ENCODE data around the gene YEATS2.
"Not testable (repeated sequence)": the region's sequence is repeated elsewhere in the genome, so short reads cannot be mapped to it uniquely, and the experiment has no call there.

YEATS2 gene

GRCh38 chr3:183697610-183698317, at the start of gene YEATS2:
YEATS2 (plus strand) TSS chr3:183697797; CDS start chr3:183715163, 17,366 bp downstream.
- peak; percentile 87 for DNase-seq (ENCODE audit: low read depth)
- peaks cover 17% of the 10 kb centered on the region for H3K4me1 ChIP-seq (ENCODE audit: control insufficient read depth, insufficient read depth, low read length)
- H3K27me3 ChIP-seq (replicated peaks; ENCODE audit: control insufficient read depth, insufficient read depth, low read length), result no peaks in the 10 kb centered on the region
- no peaks in the 10 kb centered on the region for H3K9me3 ChIP-seq (ENCODE audit: control insufficient read depth, low read length)
- peak within 1 kb of the TSS; percentile 94 for H3K9ac ChIP-seq (ENCODE audit: low read length)
- H3K36me3 ChIP-seq (ENCODE audit: control insufficient read depth, insufficient read depth, low read length, severe bottlenecking), result no peaks in the 10 kb centered on the region
- peak within 1 kb of the TSS; percentile 96 for H3K4me3 ChIP-seq (ENCODE audit: low read length)

DNA sequence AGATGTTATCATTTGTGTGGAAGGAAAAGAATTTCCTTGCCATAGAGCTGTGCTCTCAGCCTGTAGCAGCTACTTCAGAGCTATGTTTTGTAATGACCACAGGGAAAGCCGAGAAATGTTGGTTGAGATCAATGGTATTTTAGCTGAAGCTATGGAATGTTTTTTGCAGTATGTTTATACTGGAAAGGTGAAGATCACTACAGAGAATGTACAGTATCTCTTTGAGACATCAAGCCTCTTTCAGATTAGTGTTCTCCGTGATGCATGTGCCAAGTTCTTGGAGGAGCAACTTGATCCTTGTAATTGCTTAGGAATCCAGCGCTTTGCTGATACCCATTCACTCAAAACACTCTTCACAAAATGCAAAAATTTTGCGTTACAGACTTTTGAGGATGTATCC, 47.0 kb upstream of the YEATS2 start:
- Histone ChIP-seq H3K27me3 (replicated peaks; ENCODE audit: control insufficient read depth, insufficient read depth, low read length) (no peaks in the 10 kb centered on the region), H3K9ac (ENCODE audit: low read length) (no peak overlapping the region), H3K4me1 (ENCODE audit: control insufficient read depth, insufficient read depth, low read length) (no peaks in the 10 kb centered on the region), H3K4me3 (ENCODE audit: low read length) (no peak overlapping the region), H3K36me3 (ENCODE audit: control insufficient read depth, insufficient read depth, low read length, severe bottlenecking) (peaks cover 58% of the 10 kb centered on the region), H3K9me3 (ENCODE audit: control insufficient read depth, low read length) (peaks cover 32% of the 10 kb centered on the region)
- DNase-seq (ENCODE audit: low read depth), result peak; percentile 44

- Histone ChIP-seq H3K9ac (ENCODE audit: low read length) (no peak overlapping the region), H3K9me3 (ENCODE audit: control insufficient read depth, low read length) (peaks cover 32% of the 10 kb centered on the region), H3K4me1 (ENCODE audit: control insufficient read depth, insufficient read depth, low read length) (no peaks in the 10 kb centered on the region), H3K4me3 (ENCODE audit: low read length) (peak overlapping the region; percentile 25), H3K27me3 (replicated peaks; ENCODE audit: control insufficient read depth, insufficient read depth, low read length) (no peaks in the 10 kb centered on the region), H3K36me3 (ENCODE audit: control insufficient read depth, insufficient read depth, low read length, severe bottlenecking) (peaks cover 64% of the 10 kb centered on the region)
- no peak for DNase-seq (ENCODE audit: low read depth)
Measured at GRCh38 chr3:183653209-183654064, 44.2 kb upstream of the YEATS2 start.

- Histone ChIP-seq H3K4me3 (ENCODE audit: low read length) (no peak overlapping the region), H3K36me3 (ENCODE audit: control insufficient read depth, insufficient read depth, low read length, severe bottlenecking) (peaks cover 71% of the 10 kb centered on the region), H3K9me3 (ENCODE audit: control insufficient read depth, low read length) (peaks cover 32% of the 10 kb centered on the region), H3K27me3 (replicated peaks; ENCODE audit: control insufficient read depth, insufficient read depth, low read length) (no peaks in the 10 kb centered on the region), H3K9ac (ENCODE audit: low read length) (no peak overlapping the region), H3K4me1 (ENCODE audit: control insufficient read depth, insufficient read depth, low read length) (no peaks in the 10 kb centered on the region)
- DNase-seq (ENCODE audit: low read depth), result no peak
Measured at GRCh38 chr3:183654727-183655126, 42.9 kb upstream of the YEATS2 start.

GRCh38 chr3:183662099-183662498, 35.5 kb upstream of the YEATS2 start:
- Histone ChIP-seq H3K9me3 (ENCODE audit: control insufficient read depth, low read length) (no peaks in the 10 kb centered on the region), H3K4me3 (ENCODE audit: low read length) (no peak overlapping the region), H3K36me3 (ENCODE audit: control insufficient read depth, insufficient read depth, low read length, severe bottlenecking) (peaks cover 40% of the 10 kb centered on the region), H3K9ac (ENCODE audit: low read length) (peak overlapping the region; percentile 26), H3K27me3 (replicated peaks; ENCODE audit: control insufficient read depth, insufficient read depth, low read length) (no peaks in the 10 kb centered on the region), H3K4me1 (ENCODE audit: control insufficient read depth, insufficient read depth, low read length) (peaks cover 19% of the 10 kb centered on the region)
- peak; percentile 28 for DNase-seq (ENCODE audit: low read depth)

- Histone ChIP-seq H3K9me3 (ENCODE audit: control insufficient read depth, low read length) (no peaks in the 10 kb centered on the region), H3K36me3 (ENCODE audit: control insufficient read depth, insufficient read depth, low read length, severe bottlenecking) (peaks cover 41% of the 10 kb centered on the region), H3K9ac (ENCODE audit: low read length) (no peak overlapping the region), H3K27me3 (replicated peaks; ENCODE audit: control insufficient read depth, insufficient read depth, low read length) (no peaks in the 10 kb centered on the region), H3K4me1 (ENCODE audit: control insufficient read depth, insufficient read depth, low read length) (peaks cover 19% of the 10 kb centered on the region), H3K4me3 (ENCODE audit: low read length) (no peak overlapping the region)
- DNase-seq (ENCODE audit: low read depth), result peak; percentile 83
Measured at GRCh38 chr3:183664913-183665381, 32.6 kb upstream of the YEATS2 start.

DNA sequence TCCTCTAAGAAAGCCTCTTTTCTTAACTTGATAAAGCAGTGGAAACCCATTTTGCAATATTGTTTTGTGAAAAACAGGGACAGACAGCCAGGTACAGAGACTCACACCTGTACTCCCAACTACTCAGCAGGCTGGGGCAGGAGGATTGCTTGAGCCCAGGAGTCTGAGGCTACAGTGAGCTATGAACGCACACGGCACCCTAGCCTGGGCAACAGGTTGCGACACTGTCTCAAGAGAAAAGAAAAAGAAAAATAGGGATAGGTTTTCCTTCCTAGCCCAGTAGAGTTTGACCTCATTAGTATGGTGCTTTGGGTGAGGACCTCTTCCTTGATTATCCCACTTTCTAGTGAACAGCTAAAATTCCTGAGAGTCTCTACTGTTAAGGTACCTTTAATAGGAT, 17.5 kb upstream of the YEATS2 start:
- no peak overlapping the region for H3K4me3 ChIP-seq (ENCODE audit: low read length)
- no peak for DNase-seq (ENCODE audit: low read depth)
- no peaks in the 10 kb centered on the region for H3K9me3 ChIP-seq (ENCODE audit: control insufficient read depth, low read length)
- no peak overlapping the region for H3K9ac ChIP-seq (ENCODE audit: low read length)
- H3K27me3 ChIP-seq (replicated peaks; ENCODE audit: control insufficient read depth, insufficient read depth, low read length), result no peaks in the 10 kb centered on the region
- H3K4me1 ChIP-seq (ENCODE audit: control insufficient read depth, insufficient read depth, low read length), result no peaks in the 10 kb centered on the region
- H3K36me3 ChIP-seq (ENCODE audit: control insufficient read depth, insufficient read depth, low read length, severe bottlenecking), result peaks cover 24% of the 10 kb centered on the region

GRCh38 chr3:183687705-183688104, 9.9 kb upstream of the YEATS2 start:
- H3K4me1 ChIP-seq (ENCODE audit: control insufficient read depth, insufficient read depth, low read length), result no peaks in the 10 kb centered on the region
- H3K9me3 ChIP-seq (ENCODE audit: control insufficient read depth, low read length), result no peaks in the 10 kb centered on the region
- no peak overlapping the region for H3K9ac ChIP-seq (ENCODE audit: low read length)
- no peak for DNase-seq (ENCODE audit: low read depth)
- H3K27me3 ChIP-seq (replicated peaks; ENCODE audit: control insufficient read depth, insufficient read depth, low read length), result no peaks in the 10 kb centered on the region
- H3K4me3 ChIP-seq (ENCODE audit: low read length), result no peak overlapping the region
- H3K36me3 ChIP-seq (ENCODE audit: control insufficient read depth, insufficient read depth, low read length, severe bottlenecking), result no peaks in the 10 kb centered on the region

GRCh38 chr3:183688874-183689273, 8.7 kb upstream of the YEATS2 start:
- no peaks in the 10 kb centered on the region for H3K27me3 ChIP-seq (replicated peaks; ENCODE audit: control insufficient read depth, insufficient read depth, low read length)
- peak; percentile 59 for DNase-seq (ENCODE audit: low read depth)

GRCh38 chr3:183689621-183690020, 8.0 kb upstream of the YEATS2 start:
- DNase-seq (ENCODE audit: low read depth), result not testable (repeated sequence)

More at GRCh38 chr3:183688874-183689273, 8.7 kb upstream of the YEATS2 start:
- no peak overlapping the region for H3K4me3 ChIP-seq (ENCODE audit: low read length)
- no peaks in the 10 kb centered on the region for H3K36me3 ChIP-seq (ENCODE audit: control insufficient read depth, insufficient read depth, low read length, severe bottlenecking)
- H3K9me3 ChIP-seq (ENCODE audit: control insufficient read depth, low read length), result no peaks in the 10 kb centered on the region
- H3K9ac ChIP-seq (ENCODE audit: low read length), result no peak overlapping the region
- no peaks in the 10 kb centered on the region for H3K4me1 ChIP-seq (ENCODE audit: control insufficient read depth, insufficient read depth, low read length)

GRCh38 chr3:183690402-183690995, 7.1 kb upstream of the YEATS2 start:
- Histone ChIP-seq H3K27me3 (replicated peaks; ENCODE audit: control insufficient read depth, insufficient read depth, low read length) (no peaks in the 10 kb centered on the region), H3K4me1 (ENCODE audit: control insufficient read depth, insufficient read depth, low read length) (no peaks in the 10 kb centered on the region), H3K9ac (ENCODE audit: low read length) (no peak overlapping the region), H3K36me3 (ENCODE audit: control insufficient read depth, insufficient read depth, low read length, severe bottlenecking) (no peaks in the 10 kb centered on the region), H3K9me3 (ENCODE audit: control insufficient read depth, low read length) (no peaks in the 10 kb centered on the region), H3K4me3 (ENCODE audit: low read length) (no peak overlapping the region)
- no peak for DNase-seq (ENCODE audit: low read depth)

More at GRCh38 chr3:183689621-183690020, 8.0 kb upstream of the YEATS2 start:
- not testable (repeated sequence) for H3K4me1 ChIP-seq (ENCODE audit: control insufficient read depth, insufficient read depth, low read length); H3K9me3 ChIP-seq (ENCODE audit: control insufficient read depth, low read length); H3K4me3 ChIP-seq (ENCODE audit: low read length); H3K9ac ChIP-seq (ENCODE audit: low read length); H3K36me3 ChIP-seq (ENCODE audit: control insufficient read depth, insufficient read depth, low read length, severe bottlenecking); H3K27me3 ChIP-seq (replicated peaks; ENCODE audit: control insufficient read depth, insufficient read depth, low read length)

Data from adipocyte (in vitro differentiated cells).